H1 (cell line): Measurements from ENCODE around the gene GRIN2C. TPM values are rescaled to one million over a fixed set of nuclear protein-coding genes. Genes with fewer than 3 reads are reported as not detected.

Source experiments
- ATF3 ChIP-seq: IDR thresholded peaks from 2 replicates; pipeline ENCODE4 v1.6.1; 2011; ENCODE audit warnings: low read depth, mild to moderate bottlenecking, low read length; ENCODE audit not compliant: insufficient read depth
- BRCA1 ChIP-seq: IDR thresholded peaks from 2 replicates; pipeline ENCODE4 v1.6.1; 2012; ENCODE audit warnings: low read depth, low read length, improper control_type of control experiment
- CBX5 ChIP-seq: fragments of 300-800, 300-1000 bp; sonication (generic); IDR thresholded peaks from 2 replicates; pipeline ENCODE4 v1.7.1; 2016; ENCODE audit warnings: antibody characterized with exemption, low read length, low read depth
- CHD1 ChIP-seq: IDR thresholded peaks from 2 replicates; pipeline ENCODE4 v1.6.1; 2012; ENCODE audit warnings: low read depth, low read length, improper control_type of control experiment
- CHD7 ChIP-seq: fragments of 300-600 bp; sonication (generic); IDR thresholded peaks from 2 replicates; pipeline ENCODE4 v1.7.1; 2012; ENCODE audit warnings: low read length, moderate library complexity, mild to moderate bottlenecking, inconsistent platforms; ENCODE audit not compliant: insufficient replicate concordance
- JUN ChIP-seq: IDR thresholded peaks from 2 replicates; pipeline ENCODE4 v1.6.1; 2011; ENCODE audit warnings: low read depth, mild to moderate bottlenecking, improper control_type of control experiment, low read length
- SAP30 ChIP-seq: fragments of 300-600 bp; sonication (generic); IDR thresholded peaks from 2 replicates; pipeline ENCODE4 v1.7.1; 2012; ENCODE audit warnings: low read length, moderate library complexity, mild to moderate bottlenecking, inconsistent platforms; ENCODE audit not compliant: insufficient read depth, insufficient replicate concordance
- SRF ChIP-seq: IDR thresholded peaks from 2 replicates; pipeline ENCODE4 v1.6.1; 2011; ENCODE audit warnings: mild to moderate bottlenecking, low read depth, low read length, moderate library complexity
- TCF12 ChIP-seq: IDR thresholded peaks from 2 replicates; pipeline ENCODE4 v1.6.1; 2011; ENCODE audit warnings: low read depth, mild to moderate bottlenecking, low read length
- polyA plus RNA-seq, 7 experiments: library from polyadenylated mRNA; depleted of rRNA in 3 of 7; stranded (reverse) in 5 of 7; unstranded in 2 of 7; fragments of >200 nt in 5 of 7; fragments of 200-250 nt in 2 of 7; gene quantifications; 1 replicate in 5 of 7; 2 replicates in 1 of 7; 4 replicates in 1 of 7; pipeline versions ENCODE4 v1.2.1 to v1.2.3, GENCODE V29; 2011 to 2013; ENCODE audit warnings: missing spikeins in 2 of 7, mixed read lengths in 2 of 7
- total RNA-seq: library from RNA; stranded (reverse); fragmentation: NEBNext Ultra II Directional; extraction: Animal tissue kit (Norgen Biotek cat#: 25700); gene quantifications from 2 replicates; pipeline ENCODE4 v1.2.1, GENCODE V29; 2021

GRIN2C gene
- total and polyA plus RNA-seq, 2 of the 8 experiments (the other 6 are each of a cell fraction or from before 2014, with no cell fraction given) = 0.06 to 0.07 TPM

- no peak for TF ChIP-seq CHD7
- no peak for TF ChIP-seq TCF12
- no peak for TF ChIP-seq CHD1
- TF ChIP-seq SRF = no peak
- TF ChIP-seq SAP30 = no peak
- no peak for TF ChIP-seq CBX5
- no peak for TF ChIP-seq BRCA1
- TF ChIP-seq ATF3 = no peak
- TF ChIP-seq JUN = no peak
Observed at GRCh38 chr17:74833501-74834377, 25.9 kb downstream of the GRIN2C start (continued).
